IMR-90 (cell line): ENCODE measurements around the gene F2. TPM values are rescaled to one million over a fixed set of nuclear protein-coding genes. Genes with fewer than 3 reads are reported as not detected.

ENCODE experiments used
- ATAC-seq: fragments of 200-7000 bp; cut with Tn5 transposase; 2 replicates; pipeline ENCODE4 v1.9.1; 2020; ENCODE audit warnings: low read depth, mild to moderate bottlenecking, moderate library complexity
- BruUV-seq: library from RNA; stranded (reverse); fragments of 400-500 nt; replicated peaks from 2 replicates; lab custom pipeline; 2021; lab: Mats Ljungman, UMichigan
- CTCF ChIA-PET: fragments of 300-600 bp; formaldehyde crosslinking; extraction: SDS; loops from one replicate; lab custom pipeline; 2021; ENCODE audit warnings: antibody characterized with exemption; lab: Yijun Ruan, JAX
- POLR2A ChIA-PET: fragments of 300-600 bp; sonication (Branson Sonifier 250); formaldehyde crosslinking; loops from one replicate; lab custom pipeline; 2022; ENCODE audit warnings: antibody characterized with exemption; ENCODE audit not compliant: unreplicated experiment; lab: Charles Lee
- DNase-seq: peaks from one replicate; pipeline ENCODE4 v3.0.0; 2013
- H2AFZ ChIP-seq: replicated peaks from 2 replicates; pipeline ENCODE3; 2013; ENCODE audit warnings: low read length, mild to moderate bottlenecking; ENCODE audit not compliant: poor library complexity
- H2AK5ac ChIP-seq: 2 replicates; pipeline ENCODE4 v1.6.1; 2013; ENCODE audit warnings: low read depth, low read length, inconsistent platforms
- H2AK9ac ChIP-seq: replicated peaks from 2 replicates; pipeline ENCODE3; 2013; ENCODE audit warnings: mild to moderate bottlenecking, low read depth, low read length, moderate library complexity; ENCODE audit not compliant: poor library complexity
- H2BK120ac ChIP-seq: 2 replicates; pipeline ENCODE4 v1.6.1; 2013; ENCODE audit warnings: low read depth, low read length, inconsistent platforms
- H2BK15ac ChIP-seq: 3 replicates; pipeline ENCODE4 v1.6.1; 2013; ENCODE audit warnings: low read depth, low read length, inconsistent platforms
- H2BK20ac ChIP-seq: 2 replicates; pipeline ENCODE4 v1.6.1; 2013; ENCODE audit warnings: low read depth, mild to moderate bottlenecking, inconsistent platforms, low read length, moderate library complexity
- H2BK5ac ChIP-seq: 2 replicates; pipeline ENCODE4 v1.6.1; 2013; ENCODE audit warnings: mild to moderate bottlenecking, low read depth, low read length, inconsistent platforms; ENCODE audit not compliant: poor library complexity, severe bottlenecking
- H3K14ac ChIP-seq: replicated peaks from 2 replicates; pipeline ENCODE4 v1.6.1; 2013; ENCODE audit warnings: low read depth, low read length, inconsistent platforms
- H3K18ac ChIP-seq: 2 replicates; pipeline ENCODE4 v1.6.1; 2013; ENCODE audit warnings: low read depth, low read length, control low read depth
- H3K23ac ChIP-seq: 2 replicates; pipeline ENCODE4 v1.6.1; 2013; ENCODE audit warnings: low read depth, low read length, inconsistent platforms
- H3K27ac ChIP-seq: 2 replicates; pipeline ENCODE4 v1.5.1; 2013; ENCODE audit warnings: mild to moderate bottlenecking, control low read depth, low read length; ENCODE audit not compliant: insufficient read depth
- H3K27me3 ChIP-seq: 2 replicates; pipeline ENCODE4 v1.6.1; 2013; ENCODE audit warnings: low read length; ENCODE audit not compliant: control insufficient read depth, insufficient read depth
- H3K36me3 ChIP-seq: 2 replicates; pipeline ENCODE4 v1.6.1; 2013; ENCODE audit warnings: low read length, mixed read lengths; ENCODE audit not compliant: control insufficient read depth, insufficient read depth
- H3K4ac ChIP-seq: 2 replicates; pipeline ENCODE4 v1.6.1; 2013; ENCODE audit warnings: low read depth, low read length, inconsistent platforms
- H3K4me1 ChIP-seq: 2 replicates; pipeline ENCODE4 v1.6.1; 2013; ENCODE audit warnings: low read length, mixed read lengths; ENCODE audit not compliant: control insufficient read depth, insufficient read depth
- H3K4me2 ChIP-seq: 2 replicates; pipeline ENCODE4 v1.6.1; 2013; ENCODE audit warnings: low read depth, mild to moderate bottlenecking, control low read depth, low read length, moderate library complexity
- H3K4me3 ChIP-seq: 2 replicates; pipeline ENCODE4 v1.5.1; 2013; ENCODE audit warnings: low read depth, mild to moderate bottlenecking, control low read depth, low read length, moderate library complexity; ENCODE audit not compliant: insufficient read depth
- H3K56ac ChIP-seq: 2 replicates; pipeline ENCODE4 v1.6.1; 2013; ENCODE audit warnings: low read length, inconsistent platforms; ENCODE audit not compliant: insufficient read depth; ENCODE audit errors: extremely low read depth
- H3K79me1 ChIP-seq, 2 experiments: 2 replicates each; pipeline ENCODE4 v1.6.1; 2013; ENCODE audit warnings: low read length in 2 of 2, inconsistent platforms in 1 of 2, low read depth in 1 of 2
- H3K9ac ChIP-seq: 2 replicates; pipeline ENCODE4 v1.6.1; 2013; ENCODE audit warnings: low read depth, low read length, control low read depth
- H3K9me1 ChIP-seq: 2 replicates; pipeline ENCODE4 v1.6.1; 2013; ENCODE audit warnings: low read length, inconsistent platforms; ENCODE audit not compliant: insufficient read depth
- H3K9me3 ChIP-seq: 2 replicates; pipeline ENCODE4 v1.6.1; 2013; ENCODE audit warnings: low read length; ENCODE audit not compliant: control insufficient read depth, insufficient read depth
- H4K20me1 ChIP-seq: 2 replicates; pipeline ENCODE4 v1.6.1; 2013; ENCODE audit warnings: low read length, inconsistent platforms; ENCODE audit not compliant: insufficient read depth
- H4K5ac ChIP-seq: 2 replicates; pipeline ENCODE4 v1.6.1; 2013; ENCODE audit warnings: mild to moderate bottlenecking, low read depth, low read length, control low read depth
- H4K8ac ChIP-seq, 2 experiments: 2 replicates each; pipeline ENCODE4 v1.6.1; 2013; ENCODE audit warnings: low read depth in 2 of 2, low read length in 2 of 2, control low read depth in 1 of 2, inconsistent platforms in 1 of 2
- H4K91ac ChIP-seq: 2 replicates; pipeline ENCODE4 v1.6.1; 2013; ENCODE audit warnings: low read depth, low read length, inconsistent platforms; ENCODE audit not compliant: insufficient read depth
- CEBPB ChIP-seq: IDR thresholded peaks from 2 replicates; pipeline ENCODE4 v1.6.1; 2012; ENCODE audit warnings: low read depth, low read length, improper control_type of control experiment
- CHD1 ChIP-seq: IDR thresholded peaks from 2 replicates; pipeline ENCODE4 v1.6.1; 2012; ENCODE audit warnings: low read depth, low read length, improper control_type of control experiment
- CTCF ChIP-seq: conservative IDR thresholded peaks from 2 replicates; pipeline ENCODE4 v1.5.1; 2012; ENCODE audit warnings: mild to moderate bottlenecking, low read depth, low read length, improper control_type of control experiment
- ELK1 ChIP-seq: fragments of 150-350 bp; IDR thresholded peaks from 2 replicates; pipeline ENCODE4 v1.6.1; 2016; ENCODE audit warnings: low read depth, mild to moderate bottlenecking, low read length, moderate library complexity, borderline replicate concordance
- FOS ChIP-seq: fragments of 150-350 bp; IDR thresholded peaks from 2 replicates; pipeline ENCODE4 v1.6.1; 2016; ENCODE audit warnings: low read depth, low read length
- MAZ ChIP-seq: IDR thresholded peaks from 2 replicates; pipeline ENCODE4 v1.6.1; 2012; ENCODE audit warnings: low read depth, mild to moderate bottlenecking, low read length, improper control_type of control experiment, moderate library complexity, borderline replicate concordance
- MXI1 ChIP-seq: IDR thresholded peaks from 2 replicates; pipeline ENCODE4 v1.6.1; 2012; ENCODE audit warnings: low read depth, mild to moderate bottlenecking, low read length, moderate library complexity, borderline replicate concordance
- NFE2L2 ChIP-seq: fragments of 150-350 bp; IDR thresholded peaks from 2 replicates; pipeline ENCODE4 v1.6.1; 2016; ENCODE audit warnings: low read depth, mild to moderate bottlenecking, low read length
- RAD21 ChIP-seq: IDR thresholded peaks from 2 replicates; pipeline ENCODE4 v1.6.1; 2012; ENCODE audit warnings: low read length, improper control_type of control experiment
- RCOR1 ChIP-seq: IDR thresholded peaks from 2 replicates; pipeline ENCODE4 v1.6.1; 2012; ENCODE audit warnings: mild to moderate bottlenecking, low read length, improper control_type of control experiment; ENCODE audit not compliant: insufficient replicate concordance
- RFX5 ChIP-seq: IDR thresholded peaks from 2 replicates; pipeline ENCODE4 v1.8.0; 2012; ENCODE audit warnings: low read depth, mild to moderate bottlenecking, low read length, moderate library complexity
- SMC3 ChIP-seq: fragments of 150-350 bp; IDR thresholded peaks from 2 replicates; pipeline ENCODE4 v1.6.1; 2016; ENCODE audit warnings: low read depth, mild to moderate bottlenecking, antibody characterized with exemption, low read length, moderate library complexity
- USF2 ChIP-seq: fragments of 150-350 bp; IDR thresholded peaks from 2 replicates; pipeline ENCODE4 v1.6.1; 2017; ENCODE audit warnings: mild to moderate bottlenecking, antibody characterized with exemption, low read length, low read depth
- WGBS, 2 experiments: methylation state at CpG; one replicate each; pipeline versions ENCODE4 v1.1.5 to v1.1.7; 2013; ENCODE audit warnings: missing lambda C conversion rate in 2 of 2; ENCODE audit not compliant: insufficient read length in 1 of 2; ENCODE audit errors: extremely low coverage in 2 of 2; 5-methylcytosine and 5-hydroxymethylcytosine counted together
- dilution Hi-C: fragments of 300-500 bp; cut with HindIII; formaldehyde crosslinking; loops from one replicate; pipeline ENCODE4 v1.14.3; 2018; ENCODE audit warnings: low sequenced_read_pairs; ENCODE audit not compliant: unreplicated experiment
- in situ Hi-C: fragments of 300-500 bp; cut with MboI; formaldehyde crosslinking; loops from 3 replicates; pipeline ENCODE4 v1.14.3; 2019; ENCODE audit warnings: low sequenced_read_pairs, inconsistent platforms, mixed read lengths
- intact Hi-C: fragments of 100-400 bp; cut with micrococcal nuclease; formaldehyde crosslinking; loops from 2 replicates; pipeline ENCODE4 v1.10.0; 2022
- polyA plus RNA-seq, 3 experiments: library from polyadenylated mRNA; depleted of rRNA; stranded (reverse); fragments of >200 nt; gene quantifications; 2 replicates each; pipeline ENCODE4 v1.2.3, GENCODE V29; 2012; ENCODE audit warnings: low replicate concordance in 1 of 3
- total RNA-seq: library from RNA; depleted of rRNA; stranded (reverse); fragments of >200 nt; gene quantifications from 2 replicates; pipeline ENCODE4 v1.2.3, GENCODE V29; 2012

Gene F2
- total and polyA plus RNA-seq, 2 of the 4 experiments (the other 2 are of a cell fraction), result not detected

GRCh38 chr11:46719543-46720218, 668 bp downstream of the F2 start (continued):
- TF ChIP-seq NFE2L2, result no peak
- TF ChIP-seq CEBPB, result no peak

- H4K5ac ChIP-seq, result no peak overlapping the region
- ChIA-PET POLR2A (no interaction called here), CTCF (no interaction called here)
- DNase-seq (no peak), ATAC-seq (no peak)
- H3K36me3 ChIP-seq, result no peaks in the 10 kb centered on the region
- H2AK5ac ChIP-seq, result no peak overlapping the region
- no peak overlapping the region for H2AFZ ChIP-seq
- no TSS peak for BruUV-seq
- no peak overlapping the region for H3K4ac ChIP-seq
- no peak overlapping the region for H3K4me3 ChIP-seq
- no peak overlapping the region for H4K91ac ChIP-seq
- no peak overlapping the region for H3K27ac ChIP-seq
- peaks cover 10% of the 10 kb centered on the region for H3K9me1 ChIP-seq
- no peak overlapping the region for H4K8ac ChIP-seq
- intact Hi-C loops (no loop called here), in situ Hi-C loops (no loop called here), dilution Hi-C loops (no loop called here)
- H3K4me2 ChIP-seq, result no peak overlapping the region
- no peak overlapping the region for H3K9ac ChIP-seq
- H3K27me3 ChIP-seq, result no peaks in the 10 kb centered on the region
- no peak overlapping the region for H3K56ac ChIP-seq
- WGBS, 2 experiments, result 96% methylated on average over 4 of the region's 6 CpGs; no CpG with 5 or more reads in 1 of the 2 experiments
- H3K9me3 ChIP-seq, result no peaks in the 10 kb centered on the region
- no peak overlapping the region for H2BK5ac ChIP-seq
- no peaks in the 10 kb centered on the region for H4K20me1 ChIP-seq
- H2BK15ac ChIP-seq, result no peak overlapping the region
- H2BK20ac ChIP-seq, result no peak overlapping the region
- no peak overlapping the region for H2BK120ac ChIP-seq
- peaks cover 5% of the 10 kb centered on the region for H3K4me1 ChIP-seq
- H2AK9ac ChIP-seq, result no peak overlapping the region
- no peak overlapping the region for H3K18ac ChIP-seq
- no peak overlapping the region for H3K14ac ChIP-seq
- H3K23ac ChIP-seq, result no peak overlapping the region
- H3K79me1 ChIP-seq, result no peaks in the 10 kb centered on the region; a peak in 1 of 4 replicates
- TF ChIP-seq RFX5, result no peak
- no peak for TF ChIP-seq RAD21
- no peak for TF ChIP-seq FOS
- no peak for TF ChIP-seq ELK1
- no peak for TF ChIP-seq CHD1
- no peak for TF ChIP-seq SMC3
- TF ChIP-seq MAZ, result no peak
- no peak for TF ChIP-seq MXI1
- TF ChIP-seq NFE2L2, result no peak
- TF ChIP-seq CTCF, result no peak
- TF ChIP-seq RCOR1, result no peak
- TF ChIP-seq USF2, result no peak
Observed at GRCh38 chr11:46721286-46721685, 2.3 kb downstream of the F2 start.
